Breast epithelium (tissue), 3 donors: ENCODE data around the gene C19orf73.

ENCODE experiments used
- POLR2A ChIP-seq: fragments of 450-650 bp; IDR thresholded peaks from one replicate; pipeline ENCODE4 v1.6.1; 2016; ENCODE audit warnings: antibody characterized with exemption, mild to moderate bottlenecking, moderate library complexity
- POLR2AphosphoS5 ChIP-seq, 3 donors: sonication (generic); formaldehyde crosslinking; IDR thresholded peaks; one replicate each; pipeline ENCODE4 v1.6.1; 2017; ENCODE audit warnings: antibody characterized with exemption in 3 of 3
- TF ChIP-seq, protein P1 (sequence below), 3 donors: fragments of 450-650 bp; IDR thresholded peaks; one replicate each; pipeline ENCODE4 v1.5.1; 2016 to 2017; ENCODE audit warnings: antibody characterized with exemption in 3 of 3, mild to moderate bottlenecking in 3 of 3, moderate library complexity in 3 of 3

- TF ChIP-seq, protein P1, sequence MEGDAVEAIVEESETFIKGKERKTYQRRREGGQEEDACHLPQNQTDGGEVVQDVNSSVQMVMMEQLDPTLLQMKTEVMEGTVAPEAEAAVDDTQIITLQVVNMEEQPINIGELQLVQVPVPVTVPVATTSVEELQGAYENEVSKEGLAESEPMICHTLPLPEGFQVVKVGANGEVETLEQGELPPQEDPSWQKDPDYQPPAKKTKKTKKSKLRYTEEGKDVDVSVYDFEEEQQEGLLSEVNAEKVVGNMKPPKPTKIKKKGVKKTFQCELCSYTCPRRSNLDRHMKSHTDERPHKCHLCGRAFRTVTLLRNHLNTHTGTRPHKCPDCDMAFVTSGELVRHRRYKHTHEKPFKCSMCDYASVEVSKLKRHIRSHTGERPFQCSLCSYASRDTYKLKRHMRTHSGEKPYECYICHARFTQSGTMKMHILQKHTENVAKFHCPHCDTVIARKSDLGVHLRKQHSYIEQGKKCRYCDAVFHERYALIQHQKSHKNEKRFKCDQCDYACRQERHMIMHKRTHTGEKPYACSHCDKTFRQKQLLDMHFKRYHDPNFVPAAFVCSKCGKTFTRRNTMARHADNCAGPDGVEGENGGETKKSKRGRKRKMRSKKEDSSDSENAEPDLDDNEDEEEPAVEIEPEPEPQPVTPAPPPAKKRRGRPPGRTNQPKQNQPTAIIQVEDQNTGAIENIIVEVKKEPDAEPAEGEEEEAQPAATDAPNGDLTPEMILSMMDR (IDR thresholded peaks at IDR 0.05), result no peak
- TF ChIP-seq POLR2A (no peak), POLR2AphosphoS5 (IDR thresholded peaks at IDR 0.05) (no peak)
Measured at GRCh38 chr19:49140951-49141350, 22.0 kb upstream of the C19orf73 start.
